GM21526 (cell line): ENCODE measurements around the gene FAM174C.
"Not testable (repeated sequence)": the region's sequence is repeated elsewhere in the genome, so short reads cannot be mapped to it uniquely, and the experiment has no call there.

Experiments used
- ATAC-seq: cut with Tn5 transposase; IDR thresholded peaks from one replicate; pipeline ENCODE4 v1.9.1; 2021; ENCODE audit warnings: moderate library complexity; ENCODE audit not compliant: unreplicated experiment, low FRiP score

Gene FAM174C

GRCh38 chr19:1315470-1316166, 40.3 kb downstream of the FAM174C start:
- ATAC-seq: no peak

GRCh38 chr19:1316466-1316865, 41.1 kb downstream of the FAM174C start:
- no peak for ATAC-seq

- no peak for ATAC-seq
Measured at GRCh38 chr19:1317274-1318003, 42.1 kb downstream of the FAM174C start.

- no peak for ATAC-seq
Measured at GRCh38 chr19:1318678-1319471, 43.5 kb downstream of the FAM174C start.

GRCh38 chr19:1320282-1320650, 44.9 kb downstream of the FAM174C start:
- not testable (repeated sequence) for ATAC-seq

GRCh38 chr19:1321539-1321938, 46.2 kb downstream of the FAM174C start:
- no peak for ATAC-seq

- ATAC-seq: no peak
Measured at GRCh38 chr19:1322198-1322981, 47.1 kb downstream of the FAM174C start.

- no peak for ATAC-seq
Measured at GRCh38 chr19:1324249-1324805, 49.0 kb downstream of the FAM174C start.

- no peak for ATAC-seq
Measured at GRCh38 chr19:1324806-1325567, 49.7 kb downstream of the FAM174C start.

GRCh38 chr19:1325568-1326294, 50.4 kb downstream of the FAM174C start:
- no peak for ATAC-seq

- ATAC-seq: no peak
Measured at GRCh38 chr19:1327125-1327524, 51.8 kb downstream of the FAM174C start.
